Activated naive CD4-positive, alpha-beta T cell treated with anti-CD3 and anti-CD28 coated beads, Interleukin-2, amount 50 U/mL, for 16 hours (primary cell): ENCODE measurements around the gene DLG2.

ENCODE experiments used
- DNase-seq: peaks from one replicate; pipeline ENCODE4 v3.0.0-alpha.2; 2020

The DLG2 gene

GRCh38 chr11:84024266-84024665 lies 1602.9 kb downstream of the DLG2 start:
- DNase-seq: no peak

DNA sequence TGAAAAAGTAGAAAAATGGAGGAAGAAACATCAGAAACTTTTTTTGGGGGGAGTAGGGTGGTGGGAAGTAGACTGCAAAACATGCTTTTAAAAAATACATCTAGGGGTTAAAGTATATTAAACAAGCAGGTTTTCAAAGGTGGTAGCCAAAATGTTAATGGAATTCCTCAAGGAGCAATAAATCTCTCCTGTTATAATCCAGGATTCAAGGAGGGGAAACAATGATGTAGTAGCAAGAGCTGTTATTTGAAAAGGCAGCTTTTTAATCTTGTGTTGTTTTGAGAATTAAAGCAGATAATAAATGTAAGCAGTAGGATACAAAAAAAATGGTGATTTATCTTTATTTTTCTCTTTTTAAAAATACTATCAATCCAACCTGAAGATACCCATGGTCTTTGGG lies 1604.4 kb downstream of the DLG2 start:
- no peak for DNase-seq

DNA sequence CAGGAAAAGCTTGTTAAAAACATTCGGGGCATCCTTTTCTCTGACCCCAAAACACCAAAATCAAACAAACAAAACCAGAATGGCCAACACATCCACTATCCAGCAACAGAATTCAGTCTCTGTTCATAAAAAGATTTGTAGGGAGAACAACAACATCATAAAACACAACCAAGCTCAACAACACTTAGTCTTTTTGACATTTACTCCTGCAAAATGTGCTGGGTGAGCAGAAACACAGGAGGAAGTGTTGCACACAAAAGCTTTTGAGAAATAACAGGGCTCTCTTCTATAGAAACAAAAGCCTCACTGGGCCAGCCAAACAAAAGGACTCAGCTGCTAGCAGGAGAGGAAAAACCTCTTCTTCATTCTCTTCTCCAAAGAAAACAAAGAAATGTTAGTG lies 1604.9 kb downstream of the DLG2 start:
- no peak for DNase-seq

DNA sequence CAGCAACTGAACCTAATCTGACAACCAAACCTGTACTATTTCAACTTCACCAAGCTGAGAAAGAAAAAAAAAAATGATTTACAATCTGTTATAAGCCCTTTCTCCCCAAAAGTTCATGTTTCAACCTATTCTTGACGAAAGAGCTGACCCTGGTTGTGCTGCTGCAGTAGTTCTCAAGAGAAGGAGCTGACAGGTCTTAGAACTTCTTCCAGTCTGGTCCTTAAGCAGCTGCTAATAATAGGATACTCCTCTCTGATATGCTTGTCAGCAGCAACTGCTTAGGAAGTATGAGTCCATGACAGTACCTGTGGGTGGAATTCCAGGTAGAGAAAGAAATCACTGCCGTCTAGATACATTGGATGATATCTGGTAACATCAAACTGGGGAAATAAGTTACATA lies 1605.9 kb downstream of the DLG2 start:
- no peak for DNase-seq

- no peak for DNase-seq
Observed at GRCh38 chr11:84019571-84020194, 1607.5 kb downstream of the DLG2 start.

DNA sequence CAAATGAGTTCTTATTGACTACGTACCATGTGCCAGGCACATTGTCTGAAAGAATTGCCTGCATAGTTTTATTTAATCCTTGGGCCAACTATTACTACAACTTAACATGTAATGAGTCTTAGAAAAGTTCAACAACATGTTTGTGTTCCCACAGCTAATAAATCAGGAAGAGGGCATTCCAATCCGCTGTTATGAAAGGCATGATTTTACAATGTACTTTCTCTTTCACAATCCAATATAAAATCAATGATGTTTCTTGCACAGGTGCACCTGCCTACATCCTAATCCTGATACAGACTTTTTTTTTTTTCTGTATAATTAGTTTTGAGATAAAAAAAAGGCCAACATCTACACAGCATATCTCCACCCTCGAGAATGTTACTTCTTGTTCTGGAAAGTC lies 1612.6 kb downstream of the DLG2 start:
- no peak for DNase-seq

DNA sequence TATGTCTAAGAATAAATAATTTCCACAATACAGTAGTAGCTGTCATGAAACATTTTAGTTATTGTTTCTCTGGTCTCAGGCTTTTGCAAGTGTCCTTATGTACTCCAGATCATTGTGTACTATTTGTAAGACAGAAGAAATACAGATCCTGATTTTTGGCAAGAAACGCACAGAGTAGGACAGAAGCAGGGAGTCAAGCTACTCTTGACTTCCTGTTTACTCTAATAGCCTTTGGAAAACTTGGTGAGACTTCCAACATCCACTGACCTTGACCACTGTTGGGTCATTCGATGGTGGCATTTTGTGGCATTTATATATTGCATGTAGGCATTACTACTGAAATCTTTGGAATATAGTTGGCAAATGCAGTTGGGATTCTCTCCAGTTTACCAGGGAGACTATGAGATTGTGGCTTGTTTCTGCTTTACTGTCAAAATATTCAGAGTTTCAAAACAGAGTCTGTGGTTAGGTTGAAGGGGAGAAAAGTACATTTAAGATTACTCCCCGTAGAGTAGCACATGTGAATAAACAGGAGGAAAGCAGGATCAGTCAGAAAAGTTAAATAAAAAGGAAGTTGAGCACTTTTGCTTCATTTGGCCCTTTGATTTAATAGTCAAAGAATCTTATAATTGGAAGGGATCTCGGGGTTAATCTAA lies 1614.8 kb downstream of the DLG2 start:
- DNase-seq: no peak

GRCh38 chr11:84003181-84003580 lies 1624.0 kb downstream of the DLG2 start:
- no peak for DNase-seq

- DNase-seq: no peak
Observed at GRCh38 chr11:83998921-83999320, 1628.2 kb downstream of the DLG2 start.

DNA sequence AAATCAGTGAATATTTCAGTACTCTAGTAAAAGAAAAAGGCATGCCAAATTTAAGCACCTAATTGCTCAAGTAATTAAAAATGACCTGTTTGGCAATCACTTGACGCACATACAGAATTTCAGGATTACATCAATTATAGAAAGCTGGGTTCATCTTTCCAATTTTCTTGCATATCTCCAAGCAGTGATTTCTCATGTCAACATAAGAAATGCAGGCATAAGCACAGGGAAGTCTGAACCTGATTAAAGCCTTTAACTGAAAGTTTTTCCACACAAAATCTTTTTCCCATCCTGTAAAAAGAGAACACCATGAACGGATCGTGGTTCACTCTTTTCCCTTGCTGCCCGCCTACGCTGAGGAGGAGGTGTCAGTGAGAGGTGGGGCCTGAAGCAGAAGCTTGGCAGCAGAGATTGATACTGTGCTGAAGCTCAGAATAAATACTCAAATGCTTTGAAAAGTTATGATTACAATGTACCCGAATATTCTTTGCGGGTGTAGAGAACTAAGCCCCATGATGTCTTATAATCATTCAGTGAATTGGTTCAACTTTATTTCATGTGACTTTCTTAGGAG lies 1636.9 kb downstream of the DLG2 start:
- DNase-seq: no peak

GRCh38 chr11:83982825-83983224 lies 1644.3 kb downstream of the DLG2 start:
- DNase-seq: no peak

- DNase-seq: no peak
Observed at GRCh38 chr11:83979593-83979992, 1647.6 kb downstream of the DLG2 start.

- DNase-seq: no peak
Observed at GRCh38 chr11:83978942-83979341, 1648.2 kb downstream of the DLG2 start.

GRCh38 chr11:83976086-83976485 lies 1651.1 kb downstream of the DLG2 start:
- DNase-seq: no peak

DNA sequence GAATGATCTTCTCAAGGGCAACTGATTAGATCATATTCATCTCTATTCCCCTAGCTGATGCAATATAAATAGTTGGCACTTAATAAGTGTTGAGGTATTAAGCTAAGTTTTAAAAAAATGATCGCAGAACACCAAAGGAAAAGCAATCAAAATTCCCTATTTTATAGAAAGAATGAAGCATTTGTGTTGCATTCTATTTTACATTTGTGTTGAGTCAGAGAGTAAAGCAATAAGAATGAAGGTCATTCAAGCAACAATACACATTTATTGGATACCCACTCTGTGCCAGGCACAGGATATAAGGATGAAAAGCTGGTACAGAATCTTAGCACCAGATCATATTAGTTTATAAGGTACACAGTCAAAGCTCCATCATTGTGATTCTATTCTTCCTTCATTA lies 1654.6 kb downstream of the DLG2 start:
- DNase-seq: no peak

DNA sequence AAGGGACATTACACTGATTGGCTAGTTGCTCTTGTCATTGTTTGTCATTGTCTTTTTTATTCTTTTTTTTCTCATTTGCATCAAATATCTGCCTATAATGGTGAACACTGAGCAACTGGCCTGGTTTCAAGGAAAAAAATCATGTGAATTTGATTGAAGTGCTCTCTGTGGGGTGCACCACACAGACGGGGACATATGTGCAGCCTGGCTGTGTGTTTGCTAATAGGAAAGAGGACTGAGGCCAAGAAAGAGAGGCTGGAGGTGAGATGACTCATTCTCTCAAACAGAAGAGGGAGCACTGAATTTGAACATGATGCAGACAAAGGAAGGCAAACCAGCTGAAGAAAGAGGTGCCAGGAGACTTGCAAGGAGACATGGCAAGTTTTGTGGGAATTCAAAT lies 1656.1 kb downstream of the DLG2 start:
- DNase-seq: no peak

- DNase-seq: no peak
Observed at GRCh38 chr11:83970061-83970671, 1657.0 kb downstream of the DLG2 start.

GRCh38 chr11:83957038-83957900 lies 1669.9 kb downstream of the DLG2 start:
- no peak for DNase-seq

GRCh38 chr11:83956119-83956697 lies 1670.9 kb downstream of the DLG2 start:
- no peak for DNase-seq

GRCh38 chr11:83954780-83955179 lies 1672.4 kb downstream of the DLG2 start:
- no peak for DNase-seq

GRCh38 chr11:83951521-83951920 lies 1675.6 kb downstream of the DLG2 start:
- no peak for DNase-seq

DNA sequence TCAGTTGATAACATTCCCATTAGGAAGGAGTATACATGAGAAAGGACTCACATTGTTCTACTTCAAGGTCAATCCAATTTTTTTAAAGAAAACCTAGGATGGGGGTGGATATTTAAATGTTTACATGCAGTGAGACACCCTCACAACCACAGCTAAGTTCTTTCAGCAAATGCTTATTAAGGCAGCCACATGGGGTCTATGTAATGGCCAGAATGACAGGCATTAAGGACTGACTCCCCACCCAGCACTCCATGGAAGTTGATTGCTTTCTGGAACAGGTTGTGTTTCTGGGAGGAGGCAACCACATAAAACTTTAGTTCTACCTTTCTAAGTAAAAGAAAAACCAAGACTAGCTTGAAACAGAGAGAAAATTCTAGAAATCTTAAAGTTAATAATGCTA lies 1678.9 kb downstream of the DLG2 start:
- no peak for DNase-seq

- DNase-seq: no peak
Observed at GRCh38 chr11:83945976-83946375, 1681.2 kb downstream of the DLG2 start.
